ENCODE measurements around the gene DLG2.

DLG2 gene

DNA sequence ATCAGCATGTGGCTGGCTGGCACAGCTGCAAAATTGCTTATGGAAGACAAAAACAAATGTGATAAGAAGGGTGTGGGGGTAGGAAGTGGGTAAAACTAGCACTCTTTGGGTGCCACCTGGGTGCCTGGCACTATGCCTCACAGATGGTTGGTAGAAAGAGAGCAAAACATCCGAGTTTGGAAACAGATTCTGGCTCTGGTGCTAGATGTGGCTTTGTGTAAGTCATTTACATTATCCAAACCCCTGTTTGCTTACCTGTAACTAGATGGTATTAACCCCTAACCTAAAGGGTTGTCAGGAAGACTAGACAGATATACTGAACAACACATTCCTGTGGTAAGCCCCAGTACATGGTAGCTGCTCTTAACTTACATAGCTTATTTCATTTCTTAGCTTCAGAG lies 905.6 kb downstream of the DLG2 start:
- Histone ChIP-seq H3F3A (ENCODE audit: insufficient read depth, low read length) (peaks cover 12% of the 10 kb centered on the region), H4K20me1 (ENCODE audit: insufficient read depth, low read length) (no peaks in the 10 kb centered on the region), H3K9ac (ENCODE audit: low read length) (peak overlapping the region; percentile 64; the same call in 1 of the 2 replicates), H3K4me2 (ENCODE audit: low read depth, low read length) (peak overlapping the region; percentile 81), H3K27me3 (replicated peaks; ENCODE audit: insufficient read depth, low read length) (no peaks in the 10 kb centered on the region), H3K27ac (ENCODE audit: low read length) (peak overlapping the region; percentile 74; the same call in 1 of the 2 replicates), H3K79me2 (ENCODE audit: low read length) (no peaks in the 10 kb centered on the region), H3K9me2 (replicated peaks; ENCODE audit: insufficient read depth, low read length) (no peaks in the 10 kb centered on the region), H3K4me1 (ENCODE audit: low read length) (peaks cover 13% of the 10 kb centered on the region), H3K9me3 (replicated peaks; ENCODE audit: insufficient read depth, low read length) (no peaks in the 10 kb centered on the region), H3K36me3 (replicated peaks; ENCODE audit: insufficient read depth, low read length) (no peaks in the 10 kb centered on the region), H3K4me3 (ENCODE audit: low read length) (peak overlapping the region; percentile 83), H2AFZ (ENCODE audit: low read length) (peak overlapping the region; percentile 88)
- peak; percentile 62 for DNase-seq
- no peak for TF ChIP-seq EZH2 (optimal IDR thresholded peaks at IDR 0.05; ENCODE audit: low read depth, low read length)
- TF ChIP-seq EZH2phosphoT487 (IDR thresholded peaks at IDR 0.05; ENCODE audit: low read length) = no peak
- no peak for TF ChIP-seq CTCF (IDR thresholded peaks at IDR 0.05; ENCODE audit: low read length)

DNA sequence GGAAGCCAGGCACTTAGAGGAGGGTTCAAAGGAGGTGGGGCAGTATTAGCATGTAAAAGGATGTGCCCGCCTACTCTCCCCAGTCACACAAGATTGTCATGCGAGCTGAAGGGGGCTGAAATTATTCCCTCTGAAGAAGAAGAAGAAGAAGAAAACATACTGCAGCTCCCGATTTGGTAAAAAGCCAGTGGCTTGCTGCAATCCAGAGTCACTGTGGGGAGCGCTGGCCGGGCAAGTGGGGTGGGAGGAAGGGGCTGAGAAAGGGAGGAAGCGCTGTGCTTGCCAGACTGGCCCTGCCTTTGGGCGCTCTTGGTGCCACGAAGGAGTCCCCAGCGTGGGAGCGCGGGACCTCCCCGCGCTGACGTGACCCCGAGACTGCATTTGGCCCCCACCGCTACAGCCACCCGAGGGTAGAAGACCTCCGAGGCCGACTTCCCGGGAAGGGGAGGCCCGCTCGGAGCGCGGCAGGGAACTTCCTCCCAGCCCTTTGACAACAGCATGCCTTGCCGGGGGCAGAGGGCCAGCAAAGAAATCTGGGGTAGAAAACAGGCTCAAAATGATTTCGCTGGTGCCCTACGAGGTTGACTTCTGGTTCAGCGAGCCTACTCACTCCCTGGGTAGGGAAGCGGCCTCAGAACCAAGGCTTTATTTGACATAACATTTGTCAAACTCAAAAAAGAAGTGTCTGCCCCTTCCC lies 906.3 kb downstream of the DLG2 start:
- Histone ChIP-seq H2AFZ (ENCODE audit: low read length) (peak overlapping the region; percentile 97), H3K4me1 (ENCODE audit: low read length) (peaks cover 13% of the 10 kb centered on the region), H3K9me3 (replicated peaks; ENCODE audit: insufficient read depth, low read length) (no peaks in the 10 kb centered on the region), H3K36me3 (replicated peaks; ENCODE audit: insufficient read depth, low read length) (no peaks in the 10 kb centered on the region), H3K4me3 (ENCODE audit: low read length) (peak overlapping the region; percentile 83), H3K27ac (ENCODE audit: low read length) (peak overlapping the region; percentile 74; the same call in 1 of the 2 replicates), H3K9me2 (replicated peaks; ENCODE audit: insufficient read depth, low read length) (no peaks in the 10 kb centered on the region), H3F3A (ENCODE audit: insufficient read depth, low read length) (peaks cover 12% of the 10 kb centered on the region), H3K4me2 (ENCODE audit: low read depth, low read length) (peak overlapping the region; percentile 95), H3K9ac (ENCODE audit: low read length) (peak overlapping the region; percentile 64), H3K79me2 (ENCODE audit: low read length) (no peaks in the 10 kb centered on the region), H4K20me1 (ENCODE audit: insufficient read depth, low read length) (no peaks in the 10 kb centered on the region), H3K27me3 (replicated peaks; ENCODE audit: insufficient read depth, low read length) (no peaks in the 10 kb centered on the region)
- TF ChIP-seq CTCF (IDR thresholded peaks at IDR 0.05; ENCODE audit: low read length) = no peak
- no peak for TF ChIP-seq EZH2 (optimal IDR thresholded peaks at IDR 0.05; ENCODE audit: low read depth, low read length)
- TF ChIP-seq EZH2phosphoT487 (IDR thresholded peaks at IDR 0.05; ENCODE audit: low read length) = no peak
- DNase-seq = peak; percentile 41

DNA sequence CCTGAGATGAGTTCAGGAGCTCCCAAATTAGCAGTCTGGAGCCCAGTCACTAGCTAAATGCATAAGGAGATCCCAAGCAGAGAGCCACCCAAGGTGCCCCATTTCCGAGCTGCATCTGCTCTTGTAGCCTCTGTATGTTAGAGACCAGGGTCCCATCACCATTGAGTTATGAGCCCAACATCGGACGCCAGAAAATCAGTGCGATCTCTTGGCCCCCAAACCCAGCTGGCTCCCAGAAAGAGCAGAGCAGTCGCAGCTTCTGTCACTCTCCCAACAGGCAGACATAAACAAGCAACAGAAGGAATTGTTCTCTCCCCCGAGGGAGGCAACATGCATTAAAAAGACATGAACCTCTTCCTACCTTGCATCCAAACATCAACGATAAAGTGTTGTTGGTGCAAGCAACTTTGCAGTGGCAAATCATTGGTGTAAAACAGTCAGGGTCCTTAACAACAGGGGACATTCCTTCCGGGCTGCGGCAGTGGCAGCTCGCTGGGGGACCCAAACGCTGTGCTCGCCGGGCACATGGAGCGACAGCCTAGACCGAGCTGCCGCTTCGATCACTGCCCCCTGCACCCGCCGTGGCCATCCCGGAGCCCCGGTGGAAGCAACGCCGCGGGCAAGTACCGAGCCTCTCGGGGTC lies 907.1 kb downstream of the DLG2 start:
- Histone ChIP-seq H3K27ac (ENCODE audit: low read length) (peak overlapping the region; percentile 21; the same call in 1 of the 2 replicates), H3K36me3 (replicated peaks; ENCODE audit: insufficient read depth, low read length) (no peaks in the 10 kb centered on the region), H3K79me2 (ENCODE audit: low read length) (no peaks in the 10 kb centered on the region), H2AFZ (ENCODE audit: low read length) (peak overlapping the region; percentile 97), H3K4me3 (ENCODE audit: low read length) (peak overlapping the region; percentile 83), H3F3A (ENCODE audit: insufficient read depth, low read length) (peaks cover 12% of the 10 kb centered on the region), H3K9me3 (replicated peaks; ENCODE audit: insufficient read depth, low read length) (no peaks in the 10 kb centered on the region), H3K27me3 (replicated peaks; ENCODE audit: insufficient read depth, low read length) (no peaks in the 10 kb centered on the region), H3K4me2 (ENCODE audit: low read depth, low read length) (peak overlapping the region; percentile 95), H3K9ac (ENCODE audit: low read length) (peak overlapping the region; percentile 64; the same call in 1 of the 2 replicates), H4K20me1 (ENCODE audit: insufficient read depth, low read length) (no peaks in the 10 kb centered on the region), H3K4me1 (ENCODE audit: low read length) (peaks cover 13% of the 10 kb centered on the region), H3K9me2 (replicated peaks; ENCODE audit: insufficient read depth, low read length) (no peaks in the 10 kb centered on the region)
- no peak for DNase-seq
- no peak for TF ChIP-seq EZH2phosphoT487 (IDR thresholded peaks at IDR 0.05; ENCODE audit: low read length)

All from MM.1S (cell line).